ENCODE results near the gene UBE2R2. TPM values are rescaled to one million over a fixed set of nuclear protein-coding genes. Genes with fewer than 3 reads are reported as not detected.

Gene UBE2R2
- total RNA-seq, 1 donor from 2014 or later, result 36.7 TPM

DNA sequence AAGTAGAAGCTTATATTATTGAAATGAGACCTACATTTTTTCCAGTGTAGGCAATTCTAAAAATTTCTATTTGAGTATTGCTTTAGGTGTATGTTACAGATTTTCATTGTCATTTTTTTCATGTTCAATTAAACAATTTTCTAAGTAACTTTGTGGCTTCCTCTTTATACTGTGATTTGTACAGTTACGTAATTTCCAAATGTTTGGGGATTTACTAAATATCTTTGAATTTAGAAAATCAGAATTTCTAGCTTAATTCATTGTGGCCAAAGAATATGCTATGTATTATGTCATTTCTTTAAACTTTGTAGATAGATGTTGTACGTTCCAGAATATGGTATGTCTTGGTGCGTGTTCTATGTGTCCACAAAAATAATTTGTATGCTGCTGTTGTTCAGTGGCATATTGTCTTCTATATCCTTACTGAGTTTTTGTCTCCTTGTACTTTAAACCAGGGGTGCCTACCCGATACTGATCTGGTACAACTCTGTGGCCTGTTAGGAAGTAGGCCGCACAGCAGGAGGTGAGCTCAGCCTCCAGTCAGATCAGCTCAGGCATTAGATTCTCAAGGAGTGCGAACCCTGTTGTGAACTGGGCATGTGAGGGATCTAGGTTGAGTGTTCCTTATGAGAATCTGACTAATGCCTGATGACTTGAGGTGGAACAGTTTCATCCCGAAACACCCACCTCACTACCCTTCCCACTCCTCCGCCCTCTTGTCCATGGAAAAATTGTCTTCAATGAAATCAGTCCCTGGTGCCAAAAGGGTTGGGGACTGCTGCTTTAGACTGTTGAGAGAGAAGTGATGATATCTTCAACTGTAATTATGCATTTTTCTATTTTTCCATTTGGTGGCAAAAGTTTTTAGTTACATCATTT lies 63.5 kb downstream of the UBE2R2 start:
- TF ChIP-seq, protein P1, sequence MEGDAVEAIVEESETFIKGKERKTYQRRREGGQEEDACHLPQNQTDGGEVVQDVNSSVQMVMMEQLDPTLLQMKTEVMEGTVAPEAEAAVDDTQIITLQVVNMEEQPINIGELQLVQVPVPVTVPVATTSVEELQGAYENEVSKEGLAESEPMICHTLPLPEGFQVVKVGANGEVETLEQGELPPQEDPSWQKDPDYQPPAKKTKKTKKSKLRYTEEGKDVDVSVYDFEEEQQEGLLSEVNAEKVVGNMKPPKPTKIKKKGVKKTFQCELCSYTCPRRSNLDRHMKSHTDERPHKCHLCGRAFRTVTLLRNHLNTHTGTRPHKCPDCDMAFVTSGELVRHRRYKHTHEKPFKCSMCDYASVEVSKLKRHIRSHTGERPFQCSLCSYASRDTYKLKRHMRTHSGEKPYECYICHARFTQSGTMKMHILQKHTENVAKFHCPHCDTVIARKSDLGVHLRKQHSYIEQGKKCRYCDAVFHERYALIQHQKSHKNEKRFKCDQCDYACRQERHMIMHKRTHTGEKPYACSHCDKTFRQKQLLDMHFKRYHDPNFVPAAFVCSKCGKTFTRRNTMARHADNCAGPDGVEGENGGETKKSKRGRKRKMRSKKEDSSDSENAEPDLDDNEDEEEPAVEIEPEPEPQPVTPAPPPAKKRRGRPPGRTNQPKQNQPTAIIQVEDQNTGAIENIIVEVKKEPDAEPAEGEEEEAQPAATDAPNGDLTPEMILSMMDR (IDR thresholded peaks at IDR 0.05), result no peak
- no peak for DNase-seq
- Histone ChIP-seq H3K36me3 (no peaks in the 10 kb centered on the region), H3K4me3 (no peak overlapping the region), H3K9me3 (no peaks in the 10 kb centered on the region), H3K4me1 (peaks cover 14% of the 10 kb centered on the region), H3K27ac (no peak overlapping the region), H3K27me3 (no peaks in the 10 kb centered on the region)
- intact Hi-C loops (cut with DNase I), result no loop called here
- no peak for ATAC-seq

DNA sequence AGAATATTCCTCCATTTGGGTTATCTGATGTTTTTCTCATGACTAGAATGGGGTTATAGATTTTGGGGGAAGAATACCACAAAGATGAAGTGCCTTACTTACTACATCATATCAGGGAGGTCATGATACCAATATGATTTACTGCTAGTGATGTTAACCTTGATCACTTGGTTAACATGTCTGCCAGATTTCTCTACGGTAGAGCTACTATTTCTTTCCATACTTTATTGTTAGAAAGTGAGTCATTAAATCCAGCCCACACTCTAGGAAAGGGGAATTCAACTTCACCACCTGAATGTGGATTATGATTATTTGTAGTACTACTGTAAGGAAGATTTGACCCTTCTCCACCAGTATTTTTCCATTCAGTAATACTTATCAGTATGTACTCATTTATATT lies 64.7 kb downstream of the UBE2R2 start:
- Histone ChIP-seq H3K9me3 (no peaks in the 10 kb centered on the region), H3K4me1 (peaks cover 19% of the 10 kb centered on the region), H3K4me3 (no peak overlapping the region), H3K27me3 (no peaks in the 10 kb centered on the region), H3K27ac (no peak overlapping the region), H3K36me3 (peaks cover under 1% of the 10 kb centered on the region)
- ATAC-seq (no peak), DNase-seq (no peak)
- intact Hi-C loops (cut with DNase I), result no loop called here
- TF ChIP-seq, protein P1 (IDR thresholded peaks at IDR 0.05), result no peak

DNA sequence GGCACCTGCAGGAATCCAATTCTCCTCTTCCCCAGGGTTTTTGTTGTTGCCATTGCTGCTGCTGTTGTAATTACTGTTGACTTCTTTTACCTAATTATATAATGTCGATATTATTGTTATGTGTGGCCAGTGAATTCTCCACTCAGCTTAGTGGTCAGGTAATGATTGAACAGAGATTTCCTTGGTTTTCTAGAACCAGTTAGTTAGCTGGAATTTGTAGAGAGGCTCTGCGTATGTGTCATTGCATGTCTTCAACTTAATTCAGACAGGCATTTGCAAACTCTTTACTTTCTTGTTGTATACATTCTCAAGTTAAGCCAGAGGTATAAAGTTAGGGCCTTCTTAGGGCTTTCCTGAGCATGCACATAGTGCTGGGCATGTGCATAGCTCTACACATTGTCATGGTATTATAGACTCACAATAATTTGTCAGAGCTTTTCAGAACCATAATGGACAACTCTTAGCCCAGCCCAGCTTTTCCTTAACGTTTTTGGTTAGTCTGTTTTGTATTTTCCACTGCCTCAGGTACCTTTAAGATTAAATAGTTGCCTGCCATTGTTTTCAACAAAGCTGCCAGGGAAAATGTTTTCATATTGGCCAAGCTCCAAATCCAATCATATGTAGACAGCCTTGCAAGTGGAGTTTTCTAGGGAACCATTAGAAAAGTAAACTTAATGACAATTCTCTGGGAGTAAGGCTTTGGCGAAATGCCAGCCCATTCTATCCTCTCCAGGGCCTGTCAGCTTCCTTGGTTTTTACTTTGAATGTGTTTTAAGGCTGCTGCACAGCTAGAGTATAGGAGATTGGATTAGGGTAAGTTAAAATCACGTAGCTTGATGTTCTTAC lies 68.1 kb downstream of the UBE2R2 start:
- Histone ChIP-seq H3K27ac (no peak overlapping the region), H3K4me3 (no peak overlapping the region), H3K27me3 (no peaks in the 10 kb centered on the region), H3K36me3 (peaks cover 8% of the 10 kb centered on the region), H3K9me3 (no peaks in the 10 kb centered on the region), H3K4me1 (peaks cover 19% of the 10 kb centered on the region)
- DNase-seq, result no peak
- intact Hi-C loops (cut with DNase I), result no loop called here
- no peak for ATAC-seq
- TF ChIP-seq, protein P1 (IDR thresholded peaks at IDR 0.05), result no peak

DNA sequence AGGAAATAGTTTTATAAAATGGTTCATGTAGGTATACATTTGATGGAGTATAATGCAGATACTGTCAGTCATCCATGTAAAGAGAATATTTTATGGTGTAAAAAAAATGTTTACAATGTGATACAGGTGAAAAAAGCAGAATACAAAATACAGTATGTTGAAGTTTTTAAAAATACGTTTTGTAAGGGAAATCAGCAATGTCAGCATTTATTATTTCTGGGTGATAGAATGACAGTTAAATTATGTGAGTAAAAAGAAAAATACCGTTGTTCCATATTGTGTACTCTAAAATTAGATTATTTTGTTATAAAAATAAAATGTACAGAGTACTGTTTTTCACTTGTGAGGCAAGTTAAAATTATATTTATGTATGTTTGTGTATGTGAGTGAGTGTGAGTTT lies 69.0 kb downstream of the UBE2R2 start:
- no peaks in the 10 kb centered on the region for H3K27me3 ChIP-seq
- no peaks in the 10 kb centered on the region for H3K9me3 ChIP-seq
- no peak overlapping the region for H3K27ac ChIP-seq
- no peak overlapping the region for H3K4me3 ChIP-seq
- TF ChIP-seq, protein P1 (IDR thresholded peaks at IDR 0.05), result no peak
- intact Hi-C loops (cut with DNase I), result no loop called here
- ATAC-seq (no peak), DNase-seq (no peak)
- peaks cover 19% of the 10 kb centered on the region for H3K4me1 ChIP-seq
- peaks cover 16% of the 10 kb centered on the region for H3K36me3 ChIP-seq

DNA sequence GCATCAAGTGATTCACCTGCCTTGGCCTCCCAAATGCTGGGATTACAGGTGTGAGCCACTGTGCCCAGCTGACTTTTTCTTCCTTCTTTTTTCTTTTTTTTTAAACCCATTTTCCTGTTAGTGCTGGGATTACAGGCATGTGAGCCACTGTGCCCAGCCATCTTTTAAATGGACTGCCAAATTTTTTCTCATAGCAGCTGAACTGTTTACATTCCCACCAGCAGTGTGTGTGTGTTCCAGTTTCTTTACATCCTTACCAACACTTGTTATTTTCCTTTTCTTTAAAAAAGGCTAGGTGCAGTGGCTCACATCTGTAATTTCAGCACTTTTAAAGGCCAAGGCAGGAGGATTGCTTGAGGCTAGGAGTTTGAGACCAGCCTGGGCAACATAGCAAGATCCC lies 76.9 kb downstream of the UBE2R2 start:
- DNase-seq (no peak), ATAC-seq (no peak)
- intact Hi-C loops (cut with DNase I), result no loop called here
- TF ChIP-seq, protein P1 (IDR thresholded peaks at IDR 0.05), result no peak
- Histone ChIP-seq H3K4me1 (no peaks in the 10 kb centered on the region), H3K27me3 (no peaks in the 10 kb centered on the region), H3K27ac (no peak overlapping the region), H3K36me3 (peaks cover 8% of the 10 kb centered on the region), H3K4me3 (no peak overlapping the region), H3K9me3 (no peaks in the 10 kb centered on the region)
